HEK293T (cell line): ENCODE data around the gene SUSD6.

Source experiments
- NFRKB ChIP-seq: fragments of 450-650 bp; IDR thresholded peaks from 2 replicates; pipeline ENCODE4 v1.6.1; 2016; ENCODE audit warnings: mild to moderate bottlenecking, moderate library complexity
- TARDBP ChIP-seq: fragments of 450-650 bp; IDR thresholded peaks from 2 replicates; pipeline ENCODE4 v1.6.1; 2016
- TF ChIP-seq, protein P1 (sequence below): fragments of 450-650 bp; IDR thresholded peaks from 2 replicates; pipeline ENCODE4 v1.6.1; 2016

DNA sequence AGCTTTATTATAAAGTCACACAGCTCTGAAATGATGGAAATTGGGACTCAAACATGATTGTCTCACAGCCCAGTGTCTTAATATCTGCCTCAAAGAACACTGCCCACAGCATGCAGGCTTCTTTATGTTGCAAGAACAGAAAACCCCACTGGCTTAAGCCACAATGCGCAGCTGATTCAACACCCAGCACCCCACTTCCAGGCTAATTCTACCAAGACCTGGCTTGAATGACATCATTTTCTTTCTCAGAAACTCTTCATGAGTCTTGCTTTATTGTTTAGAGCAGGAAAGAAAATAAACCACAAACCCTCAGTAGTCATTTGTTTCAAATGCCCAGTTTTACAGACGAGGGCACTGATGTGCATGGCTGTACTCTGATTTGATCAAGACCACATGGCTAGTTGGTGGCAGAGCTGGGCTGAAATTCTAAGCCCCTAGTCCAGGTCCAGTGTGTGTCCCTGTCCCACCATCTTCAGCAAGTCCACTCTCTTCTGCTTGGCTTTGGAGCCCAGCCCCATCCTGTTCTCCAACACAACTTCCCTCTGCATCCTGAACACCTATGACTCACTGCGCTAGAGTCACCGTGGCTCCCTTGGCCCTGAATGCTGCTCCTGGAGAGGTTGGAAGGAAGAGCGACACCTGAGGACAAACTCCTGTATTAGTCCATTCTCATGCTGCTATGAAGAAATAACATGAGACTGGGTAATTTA, 105.2 kb downstream of the SUSD6 start:
- TF ChIP-seq, protein P1, sequence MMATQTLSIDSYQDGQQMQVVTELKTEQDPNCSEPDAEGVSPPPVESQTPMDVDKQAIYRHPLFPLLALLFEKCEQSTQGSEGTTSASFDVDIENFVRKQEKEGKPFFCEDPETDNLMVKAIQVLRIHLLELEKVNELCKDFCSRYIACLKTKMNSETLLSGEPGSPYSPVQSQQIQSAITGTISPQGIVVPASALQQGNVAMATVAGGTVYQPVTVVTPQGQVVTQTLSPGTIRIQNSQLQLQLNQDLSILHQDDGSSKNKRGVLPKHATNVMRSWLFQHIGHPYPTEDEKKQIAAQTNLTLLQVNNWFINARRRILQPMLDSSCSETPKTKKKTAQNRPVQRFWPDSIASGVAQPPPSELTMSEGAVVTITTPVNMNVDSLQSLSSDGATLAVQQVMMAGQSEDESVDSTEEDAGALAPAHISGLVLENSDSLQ, result no peak
- TF ChIP-seq NFRKB (no peak), TARDBP (no peak)
